ENCODE data around the gene MLLT1. TPM values are rescaled to one million over a fixed set of nuclear protein-coding genes. Genes with fewer than 3 reads are reported as not detected.

The MLLT1 gene
- total and polyA plus RNA-seq, 2 donors (not counting 1 experiment from before 2014, with no cell fraction given), result 6.4 to 13.7 TPM

DNA sequence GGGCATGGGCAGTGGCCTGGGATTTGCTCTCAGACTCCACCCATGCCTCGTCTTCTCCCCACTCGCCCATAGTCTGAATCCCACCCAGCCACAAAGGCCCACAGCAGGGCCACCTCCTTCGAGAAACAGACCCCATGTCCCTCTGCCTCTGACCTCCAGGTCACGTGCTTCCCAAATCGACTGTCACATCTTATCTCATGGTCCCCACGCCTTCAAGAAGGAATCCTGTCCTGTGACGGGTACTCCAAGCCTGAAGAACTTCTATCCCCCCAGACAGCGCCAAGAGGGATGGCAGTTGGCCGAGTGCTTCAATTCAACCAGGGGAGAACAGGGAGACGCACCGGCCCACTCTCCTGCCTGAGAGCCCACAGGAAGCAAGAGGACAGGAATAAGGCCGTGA is 16.5 kb downstream of the MLLT1 start:
- Histone ChIP-seq H3K4me2 (ENCODE audit: extremely low read depth, insufficient read depth, low read length) (no peak overlapping the region), H3K4me1 (ENCODE audit: control insufficient read depth, extremely low read depth, insufficient read depth, low read length) (peaks cover 7% of the 10 kb centered on the region), H3K27me3 (ENCODE audit: control insufficient read depth, insufficient read depth, low read length) (no peaks in the 10 kb centered on the region), H3K36me3 (ENCODE audit: control insufficient read depth, insufficient read depth, low read length) (peaks cover 21% of the 10 kb centered on the region), H3K27ac (ENCODE audit: insufficient read depth, low read length) (peak overlapping the region; percentile 22), H3K9me3 (ENCODE audit: control insufficient read depth, insufficient read depth, low read depth, low read length) (no peaks in the 10 kb centered on the region), H3K9ac (ENCODE audit: insufficient read depth, low read length) (no peak overlapping the region), H3K79me2 (ENCODE audit: control insufficient read depth, insufficient read depth, low read length) (peaks cover 40% of the 10 kb centered on the region), H3K4me3 (replicated peaks in 1 of 4; ENCODE audit: control extremely low read depth in 1 of 4, insufficient read depth in 1 of 4, low read depth in 3 of 4, low read length in 4 of 4) (no peak overlapping the region), H4K20me1 (ENCODE audit: control insufficient read depth, extremely low read depth, insufficient read depth, low read length) (no peaks in the 10 kb centered on the region), H2AFZ (ENCODE audit: low read length) (no peak overlapping the region)
- no peak for DNase-seq (ENCODE audit: low read depth in 2 of 2)
- TF ChIP-seq EZH2 (IDR thresholded peaks at IDR 0.05; ENCODE audit: low read length, missing control alignments), result no peak
- TF ChIP-seq, protein P1, sequence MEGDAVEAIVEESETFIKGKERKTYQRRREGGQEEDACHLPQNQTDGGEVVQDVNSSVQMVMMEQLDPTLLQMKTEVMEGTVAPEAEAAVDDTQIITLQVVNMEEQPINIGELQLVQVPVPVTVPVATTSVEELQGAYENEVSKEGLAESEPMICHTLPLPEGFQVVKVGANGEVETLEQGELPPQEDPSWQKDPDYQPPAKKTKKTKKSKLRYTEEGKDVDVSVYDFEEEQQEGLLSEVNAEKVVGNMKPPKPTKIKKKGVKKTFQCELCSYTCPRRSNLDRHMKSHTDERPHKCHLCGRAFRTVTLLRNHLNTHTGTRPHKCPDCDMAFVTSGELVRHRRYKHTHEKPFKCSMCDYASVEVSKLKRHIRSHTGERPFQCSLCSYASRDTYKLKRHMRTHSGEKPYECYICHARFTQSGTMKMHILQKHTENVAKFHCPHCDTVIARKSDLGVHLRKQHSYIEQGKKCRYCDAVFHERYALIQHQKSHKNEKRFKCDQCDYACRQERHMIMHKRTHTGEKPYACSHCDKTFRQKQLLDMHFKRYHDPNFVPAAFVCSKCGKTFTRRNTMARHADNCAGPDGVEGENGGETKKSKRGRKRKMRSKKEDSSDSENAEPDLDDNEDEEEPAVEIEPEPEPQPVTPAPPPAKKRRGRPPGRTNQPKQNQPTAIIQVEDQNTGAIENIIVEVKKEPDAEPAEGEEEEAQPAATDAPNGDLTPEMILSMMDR (conservative IDR thresholded peaks at IDR 0.05 in 1 of 2, IDR thresholded peaks at IDR 0.05 in 1 of 2; ENCODE audit: low read depth in 1 of 2, low read length in 2 of 2), result no peak

DNA sequence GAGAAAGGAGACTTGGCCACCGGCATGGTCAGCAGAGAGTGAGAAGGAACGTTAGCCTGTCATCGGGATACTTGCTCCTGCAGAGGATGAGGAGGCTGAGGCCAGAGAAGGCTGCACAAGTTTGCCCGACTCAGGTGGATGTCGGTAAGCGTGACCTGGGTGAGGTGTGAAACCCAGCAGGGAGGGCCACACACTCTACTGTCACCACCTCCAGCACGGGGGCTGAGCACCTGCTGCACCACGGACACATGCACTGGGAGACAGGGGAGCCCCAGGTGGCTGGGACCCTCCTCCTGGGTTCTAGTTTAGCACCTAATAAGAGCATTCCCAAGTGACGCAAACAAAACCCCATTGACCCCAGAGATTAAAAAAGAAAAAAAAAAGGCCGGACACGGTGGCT is 17.3 kb downstream of the MLLT1 start:
- Histone ChIP-seq H3K27me3 (ENCODE audit: control insufficient read depth, insufficient read depth, low read length) (no peaks in the 10 kb centered on the region), H2AFZ (ENCODE audit: low read length) (no peak overlapping the region), H3K4me1 (ENCODE audit: control insufficient read depth, extremely low read depth, insufficient read depth, low read length) (peaks cover 7% of the 10 kb centered on the region), H3K9me3 (ENCODE audit: control insufficient read depth, insufficient read depth, low read depth, low read length) (no peaks in the 10 kb centered on the region), H3K27ac (ENCODE audit: insufficient read depth, low read length) (no peak overlapping the region), H3K4me2 (ENCODE audit: extremely low read depth, insufficient read depth, low read length) (no peak overlapping the region), H3K36me3 (ENCODE audit: control insufficient read depth, insufficient read depth, low read length) (peaks cover 21% of the 10 kb centered on the region), H3K9ac (ENCODE audit: insufficient read depth, low read length) (no peak overlapping the region), H4K20me1 (ENCODE audit: control insufficient read depth, extremely low read depth, insufficient read depth, low read length) (no peaks in the 10 kb centered on the region), H3K4me3 (replicated peaks in 1 of 4; ENCODE audit: control extremely low read depth in 1 of 4, insufficient read depth in 1 of 4, low read depth in 3 of 4, low read length in 4 of 4) (no peak overlapping the region), H3K79me2 (ENCODE audit: control insufficient read depth, insufficient read depth, low read length) (peaks cover 40% of the 10 kb centered on the region)
- TF ChIP-seq, protein P1 (conservative IDR thresholded peaks at IDR 0.05 in 1 of 2, IDR thresholded peaks at IDR 0.05 in 1 of 2; ENCODE audit: low read depth in 1 of 2, low read length in 2 of 2), result no peak
- TF ChIP-seq EZH2 (IDR thresholded peaks at IDR 0.05; ENCODE audit: low read length, missing control alignments), result no peak
- no peak for DNase-seq (ENCODE audit: low read depth in 2 of 2)

DNA sequence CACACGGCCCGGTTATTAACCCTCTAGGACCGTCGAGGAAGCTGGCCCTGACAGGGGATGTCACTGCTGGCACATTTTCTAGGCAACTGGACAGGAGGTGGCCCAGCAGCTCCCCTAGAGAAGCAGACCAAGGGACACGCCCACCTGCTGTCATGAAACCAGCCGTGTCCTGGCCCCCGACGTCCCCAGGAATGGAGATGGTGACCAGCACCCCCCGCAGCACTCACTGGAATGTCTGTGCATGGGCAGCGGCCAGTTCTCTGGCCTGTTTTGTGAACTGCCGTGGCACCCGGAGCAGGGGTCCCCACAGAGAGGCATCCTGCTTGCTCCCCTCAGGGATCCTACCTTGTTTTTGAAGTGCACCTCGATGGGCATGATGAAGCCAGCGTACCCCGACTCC is 17.9 kb downstream of the MLLT1 start:
- no peak overlapping the region for H3K4me3 ChIP-seq (replicated peaks in 1 of 4; ENCODE audit: control extremely low read depth in 1 of 4, insufficient read depth in 1 of 4, low read depth in 3 of 4, low read length in 4 of 4)
- no peaks in the 10 kb centered on the region for H3K9me3 ChIP-seq (ENCODE audit: control insufficient read depth, insufficient read depth, low read depth, low read length)
- no peak for DNase-seq (ENCODE audit: low read depth in 2 of 2)
- no peak overlapping the region for H3K4me2 ChIP-seq (ENCODE audit: extremely low read depth, insufficient read depth, low read length)
- H4K20me1 ChIP-seq (ENCODE audit: control insufficient read depth, extremely low read depth, insufficient read depth, low read length), result no peaks in the 10 kb centered on the region
- H3K79me2 ChIP-seq (ENCODE audit: control insufficient read depth, insufficient read depth, low read length), result peaks cover 39% of the 10 kb centered on the region
- H3K27me3 ChIP-seq (ENCODE audit: control insufficient read depth, insufficient read depth, low read length), result no peaks in the 10 kb centered on the region
- no peak overlapping the region for H3K27ac ChIP-seq (ENCODE audit: insufficient read depth, low read length)
- TF ChIP-seq, protein P1 (conservative IDR thresholded peaks at IDR 0.05 in 1 of 2, IDR thresholded peaks at IDR 0.05 in 1 of 2; ENCODE audit: low read depth in 1 of 2, low read length in 2 of 2), result no peak
- no peak for TF ChIP-seq EZH2 (IDR thresholded peaks at IDR 0.05; ENCODE audit: low read length, missing control alignments)
- H3K9ac ChIP-seq (ENCODE audit: insufficient read depth, low read length), result no peak overlapping the region
- no peak overlapping the region for H2AFZ ChIP-seq (ENCODE audit: low read length)
- peaks cover 7% of the 10 kb centered on the region for H3K4me1 ChIP-seq (ENCODE audit: control insufficient read depth, extremely low read depth, insufficient read depth, low read length)
- peaks cover 21% of the 10 kb centered on the region for H3K36me3 ChIP-seq (ENCODE audit: control insufficient read depth, insufficient read depth, low read length)

Measured in fibroblast of lung (primary cell).